Tibial artery (tissue), 4 donors: ENCODE measurements around the gene A2M.

Source experiments
- DNase-seq, 2 donors: peaks; one replicate each; pipeline ENCODE4 v3.0.0-alpha.2; 2019
- H3K27ac ChIP-seq, 2 donors: fragments of 200-600 bp; sonication (generic) in 1 of 2; 1 replicate in 1 of 2; 2 replicates in 1 of 2; pipeline ENCODE4 v1.5.1; 2018 to 2019; ENCODE audit warnings: mild to moderate bottlenecking in 1 of 2
- H3K27me3 ChIP-seq, 2 donors: fragments of 200-600 bp; sonication (generic) in 1 of 2; one replicate each; pipeline versions ENCODE4 v1.5.1 to v1.6.0; 2016 to 2019
- H3K36me3 ChIP-seq, 3 donors: fragments of 200-600 bp; sonication (generic) in 2 of 3; one replicate each; pipeline ENCODE4 v1.5.1; 2016 to 2019; ENCODE audit warnings: mild to moderate bottlenecking in 2 of 3
- H3K4me1 ChIP-seq, 4 donors: fragments of 200-600 bp; sonication (generic) in 2 of 4; 1 replicate in 3 of 4; 2 replicates in 1 of 4; pipeline ENCODE4 v1.5.1; 2016 to 2019
- H3K4me3 ChIP-seq, 2 donors: fragments of 200-600 bp; sonication (generic) in 1 of 2; 1 replicate in 1 of 2; 2 replicates in 1 of 2; pipeline ENCODE4 v1.5.1; 2018 to 2019; ENCODE audit warnings: mild to moderate bottlenecking in 2 of 2
- H3K9me3 ChIP-seq, 3 donors: fragments of 200-600 bp; sonication (generic) in 1 of 3; one replicate each; pipeline ENCODE4 v1.5.1; 2016 to 2019
- CTCF ChIP-seq, 2 experiments: fragments of 200-600 bp in 1 of 2; fragments of 450-650 bp in 1 of 2; IDR thresholded peaks; one replicate each; pipeline ENCODE4 v1.5.1; 2017 to 2019; ENCODE audit warnings: antibody characterized with exemption in 2 of 2, mild to moderate bottlenecking in 1 of 2, moderate library complexity in 1 of 2
- intact Hi-C: fragments of 100-400 bp; cut with DNase I; formaldehyde crosslinking; loops from one replicate; pipeline ENCODE4 v1.15.0; 2023; ENCODE audit warnings: low total_unique reads

The A2M gene

GRCh38 chr12:9134981-9135628 lies 19.4 kb upstream of the A2M start:
- no peak for TF ChIP-seq CTCF (IDR thresholded peaks at IDR 0.05)
- intact Hi-C loops: no loop called here
- no peaks in the 10 kb centered on the region for H3K27me3 ChIP-seq
- no peak overlapping the region for H3K27ac ChIP-seq
- no peaks in the 10 kb centered on the region for H3K9me3 ChIP-seq
- H3K4me1 ChIP-seq: no peaks in the 10 kb centered on the region
- DNase-seq: no peak
- H3K36me3 ChIP-seq: no peaks in the 10 kb centered on the region
- H3K4me3 ChIP-seq: no peak overlapping the region

- Histone ChIP-seq H3K4me3 (no peak overlapping the region), H3K9me3 (no peaks in the 10 kb centered on the region), H3K4me1 (no peaks in the 10 kb centered on the region), H3K36me3 (no peaks in the 10 kb centered on the region), H3K27ac (no peak overlapping the region), H3K27me3 (no peaks in the 10 kb centered on the region)
- no peak for DNase-seq
- intact Hi-C loops: no loop called here
- TF ChIP-seq CTCF (IDR thresholded peaks at IDR 0.05): no peak
Observed at GRCh38 chr12:9133216-9133916, 17.6 kb upstream of the A2M start.

- no peak for TF ChIP-seq CTCF (IDR thresholded peaks at IDR 0.05)
- intact Hi-C loops: no loop called here
- no peak for DNase-seq
- no peak overlapping the region for H3K4me3 ChIP-seq
- H3K36me3 ChIP-seq: no peaks in the 10 kb centered on the region
- no peaks in the 10 kb centered on the region for H3K27me3 ChIP-seq
- H3K27ac ChIP-seq: no peak overlapping the region
- no peaks in the 10 kb centered on the region for H3K4me1 ChIP-seq
- H3K9me3 ChIP-seq: no peaks in the 10 kb centered on the region
Observed at GRCh38 chr12:9132008-9132535, 16.4 kb upstream of the A2M start.

- Histone ChIP-seq H3K4me1 (no peaks in the 10 kb centered on the region), H3K36me3 (no peaks in the 10 kb centered on the region), H3K27me3 (no peaks in the 10 kb centered on the region), H3K27ac (no peak overlapping the region), H3K9me3 (no peaks in the 10 kb centered on the region), H3K4me3 (no peak overlapping the region)
- DNase-seq: no peak
- TF ChIP-seq CTCF (IDR thresholded peaks at IDR 0.05): no peak
- intact Hi-C loops: no loop called here
Observed at GRCh38 chr12:9130244-9130643, 14.5 kb upstream of the A2M start.

- Histone ChIP-seq H3K27me3 (no peaks in the 10 kb centered on the region), H3K36me3 (no peaks in the 10 kb centered on the region), H3K4me1 (peaks cover 0 to 10% (median 4%) of the 10 kb centered on the region in 4 donors), H3K4me3 (no peak overlapping the region), H3K27ac (no peak overlapping the region), H3K9me3 (no peaks in the 10 kb centered on the region)
- TF ChIP-seq CTCF (IDR thresholded peaks at IDR 0.05): no peak
- no peak for DNase-seq
- intact Hi-C loops: no loop called here
Observed at GRCh38 chr12:9127936-9128663, 12.4 kb upstream of the A2M start.
